NCI-H2081 treated with DMSO at 0.1 percent for 48 hours (cell line): ENCODE measurements around the gene LHPP.
A peak's percentile ranks its signal among the peaks of the same experiment; 100 is the strongest.

Experiments
- DNase-seq: peaks from one replicate; lab custom pipeline; 2025; lab: John Stamatoyannopoulos, UW

Gene LHPP

DNA sequence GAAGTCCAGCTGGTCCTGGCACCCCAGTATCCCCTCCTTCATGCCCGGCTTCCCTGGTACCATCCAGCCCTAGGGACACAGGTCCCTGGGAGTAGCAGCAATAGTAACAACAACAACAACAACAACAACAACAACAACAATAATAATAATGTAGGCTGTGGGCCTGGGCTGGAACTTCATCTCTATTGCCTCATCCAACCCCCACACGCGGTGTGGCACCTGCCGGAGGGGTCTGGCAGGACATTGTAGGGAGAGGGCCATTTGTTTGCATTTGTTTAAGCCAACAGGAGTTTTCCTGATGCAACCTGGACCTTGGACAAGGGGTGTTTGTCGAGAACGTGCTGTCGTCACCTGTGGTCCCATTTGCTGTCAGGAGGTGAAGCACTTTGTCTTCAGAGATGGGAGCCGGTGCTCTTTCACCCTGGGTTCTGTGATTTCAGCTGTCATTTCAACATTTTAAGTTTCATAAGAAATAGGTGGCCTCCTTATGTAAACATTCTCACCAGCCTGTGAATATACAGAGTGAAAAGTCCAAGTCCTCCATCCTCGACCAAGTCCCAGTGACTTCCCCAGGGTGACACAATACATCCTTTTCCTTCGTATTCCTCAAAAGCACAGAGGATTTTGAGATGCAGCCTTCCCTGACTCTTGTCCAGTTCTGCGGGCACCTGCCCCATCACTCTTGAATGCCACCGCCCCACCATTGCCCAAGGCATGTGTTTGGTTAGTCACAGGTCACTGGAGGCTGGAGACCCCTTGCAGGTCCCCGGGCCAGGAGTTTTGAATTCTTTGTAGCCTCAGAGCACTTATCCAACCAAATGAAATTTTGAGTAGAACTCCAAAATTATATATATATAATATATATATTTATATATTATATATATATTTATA lies 9.2 kb downstream of the LHPP start:
- no peak for DNase-seq

DNA sequence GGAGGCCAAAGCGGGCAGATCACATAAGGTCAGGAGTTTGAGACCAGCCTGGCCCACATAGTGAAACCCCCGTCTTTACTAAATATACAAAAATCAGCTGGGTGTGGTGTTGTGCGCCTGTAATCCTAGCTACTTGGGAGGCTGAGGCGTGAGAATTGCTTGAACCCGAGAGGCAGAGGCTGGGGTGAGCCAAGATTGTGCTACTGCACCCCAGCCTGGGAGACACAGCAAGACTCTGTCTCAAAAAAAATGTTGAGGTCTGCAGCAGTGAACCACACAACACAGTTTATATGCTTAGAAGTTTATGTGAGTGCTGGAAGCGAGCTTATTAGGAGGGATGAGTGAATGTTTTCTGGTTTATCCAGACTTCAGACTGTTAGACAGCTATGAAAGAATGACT lies 10.4 kb downstream of the LHPP start:
- no peak for DNase-seq

DNA sequence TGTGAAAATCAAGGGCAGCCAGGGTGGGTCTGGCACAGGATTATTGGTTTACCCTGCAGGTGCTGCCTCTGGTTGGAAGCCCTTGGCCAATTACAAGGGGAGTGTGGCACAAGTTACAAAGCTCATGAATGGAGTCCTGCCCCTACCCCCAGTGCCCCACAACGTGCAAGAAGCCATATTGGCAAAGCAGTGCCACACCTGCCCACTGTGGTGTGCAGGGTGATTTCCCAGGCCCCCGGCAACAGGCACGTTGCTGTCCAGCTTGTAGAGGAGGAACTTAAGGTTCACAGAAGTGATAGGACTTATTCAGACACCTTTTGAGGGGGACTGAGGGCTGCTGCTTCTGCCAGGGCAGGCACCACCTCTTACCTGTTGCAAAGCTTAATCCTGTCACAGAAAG lies 11.4 kb downstream of the LHPP start:
- no peak for DNase-seq

DNA sequence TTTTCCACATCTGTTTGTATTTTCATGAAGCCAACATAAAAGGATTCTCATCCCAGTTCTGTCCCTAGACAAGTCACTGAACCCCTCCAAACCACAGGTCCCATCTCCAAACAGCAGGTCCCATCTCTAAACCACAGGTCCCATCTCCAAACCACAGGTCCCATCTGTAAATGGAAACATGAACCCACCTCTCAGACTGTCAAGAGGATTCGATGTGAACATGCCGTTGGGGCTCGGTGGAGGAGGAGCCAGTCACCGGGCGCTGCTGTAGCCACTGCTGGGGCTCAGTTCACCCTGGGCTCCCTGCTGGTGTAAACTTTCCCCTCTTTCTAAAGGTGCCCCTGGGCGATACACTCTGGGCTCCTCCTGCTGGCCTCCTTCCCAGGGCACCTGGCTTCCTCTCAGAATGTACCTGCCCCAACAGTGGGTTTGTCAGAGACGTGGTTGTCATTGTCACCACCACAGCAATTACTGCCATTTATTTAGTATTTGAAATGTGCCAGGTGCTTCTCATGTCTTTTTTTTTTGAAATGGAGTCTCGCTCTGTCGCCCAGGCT lies 13.0 kb downstream of the LHPP start:
- peak; percentile 9 for DNase-seq

DNA sequence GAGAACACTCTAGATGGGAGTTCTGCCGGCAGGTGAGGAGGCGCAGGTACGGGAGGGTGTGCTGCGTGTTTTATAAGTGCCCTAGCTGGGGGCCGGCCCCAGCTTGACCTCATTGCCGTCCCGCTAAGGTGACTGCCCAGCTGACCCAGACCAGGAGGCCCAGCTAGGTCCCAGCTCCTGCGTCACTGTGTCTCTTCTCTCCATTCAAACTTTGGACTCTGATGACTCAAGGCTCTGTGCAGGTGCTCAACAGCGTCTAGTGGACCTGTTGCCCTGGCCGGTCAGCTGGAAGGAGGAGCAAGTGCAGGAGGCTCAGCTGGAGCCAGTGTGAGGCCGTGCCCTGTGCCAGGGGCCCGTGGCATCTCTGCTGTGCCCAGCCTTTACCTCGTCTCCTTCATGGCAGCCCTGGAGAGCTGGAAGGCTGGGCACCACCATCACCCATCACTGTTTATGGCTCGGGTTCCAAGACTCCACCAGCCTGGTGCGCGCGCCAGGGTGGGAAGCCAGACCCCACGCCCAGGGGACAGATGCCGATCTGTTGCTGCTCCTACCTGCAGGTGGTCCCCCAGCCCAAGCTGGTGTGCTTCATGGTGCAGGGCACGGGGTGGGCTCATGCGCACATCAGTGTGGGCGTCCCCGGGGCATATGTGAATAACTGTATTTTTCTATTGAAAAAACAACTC lies 14.6 kb downstream of the LHPP start:
- DNase-seq, result no peak

DNA sequence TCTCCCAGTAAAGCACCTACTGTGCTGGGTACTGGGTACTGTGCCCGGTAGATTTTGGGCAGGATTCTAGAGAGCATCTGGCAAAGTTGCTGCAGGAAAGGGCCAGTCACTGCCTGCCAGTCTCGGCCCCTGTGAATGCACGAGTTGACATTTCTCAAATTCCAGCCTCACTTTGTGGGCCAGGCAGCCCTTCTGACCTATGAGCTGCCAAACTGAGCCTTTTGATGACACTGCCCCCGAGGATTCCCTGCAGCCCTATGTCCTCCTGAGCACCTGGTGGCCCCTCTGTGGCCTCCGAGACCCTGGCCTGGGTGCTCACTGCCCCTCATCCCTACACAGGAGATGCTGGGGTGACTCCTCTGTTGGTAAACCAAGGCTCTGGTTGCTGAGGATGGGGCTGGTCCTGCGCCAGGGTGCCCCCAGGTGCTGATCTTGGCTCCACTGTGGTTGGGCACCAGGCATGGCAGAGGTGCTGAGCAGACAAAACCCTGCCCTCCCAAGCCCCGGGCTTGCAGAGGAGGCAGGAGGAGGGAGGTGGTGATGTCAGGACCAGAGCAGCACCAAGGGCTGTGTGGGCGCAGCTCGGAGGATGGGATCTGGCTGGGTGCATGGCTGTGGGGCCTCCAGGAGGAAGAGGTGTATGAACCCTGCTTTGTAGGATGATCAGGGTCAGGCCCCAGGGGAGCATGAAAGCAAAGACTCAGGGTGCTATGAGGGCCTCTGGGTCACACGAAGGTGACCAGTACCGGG lies 16.2 kb downstream of the LHPP start:
- DNase-seq, result no peak

DNA sequence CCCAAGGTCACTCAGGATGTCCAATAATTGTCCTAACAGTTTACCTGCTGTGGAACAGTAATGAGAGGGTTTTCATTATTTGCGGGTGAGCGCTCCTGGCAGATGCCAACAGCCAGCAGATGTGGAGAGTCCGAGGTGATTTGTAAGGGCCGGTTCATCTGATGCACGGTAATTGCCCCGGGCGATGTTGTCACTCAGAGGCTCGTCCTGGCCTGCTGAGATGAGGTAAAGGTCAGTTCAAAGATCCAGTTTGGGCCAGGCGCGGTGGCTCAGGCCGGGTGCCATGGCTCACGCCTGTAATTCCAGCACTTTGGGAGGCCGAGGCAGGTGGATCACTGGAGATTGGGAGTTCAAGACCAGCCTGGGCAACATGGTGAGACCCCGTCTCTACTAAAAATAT lies 16.9 kb downstream of the LHPP start:
- no peak for DNase-seq

DNA sequence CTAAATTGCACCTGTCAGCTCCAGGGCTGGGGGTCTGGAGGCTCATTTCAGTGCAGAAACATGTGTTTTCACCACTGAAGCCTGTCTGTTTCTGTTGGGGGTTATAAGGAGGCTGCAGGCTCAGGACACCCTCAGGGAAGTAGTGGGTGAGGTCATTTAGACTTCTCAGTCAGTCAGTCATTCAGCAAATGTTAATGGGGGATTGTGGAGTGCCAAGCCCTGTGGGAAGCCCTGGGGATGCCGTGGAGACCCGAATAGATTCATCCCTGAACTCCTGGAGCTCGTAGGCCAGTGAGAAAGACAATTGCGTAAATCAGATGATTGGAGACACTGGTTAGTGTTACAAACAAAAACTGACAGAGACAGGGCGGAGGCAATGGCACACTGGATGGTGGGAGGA lies 19.2 kb downstream of the LHPP start:
- no peak for DNase-seq

DNA sequence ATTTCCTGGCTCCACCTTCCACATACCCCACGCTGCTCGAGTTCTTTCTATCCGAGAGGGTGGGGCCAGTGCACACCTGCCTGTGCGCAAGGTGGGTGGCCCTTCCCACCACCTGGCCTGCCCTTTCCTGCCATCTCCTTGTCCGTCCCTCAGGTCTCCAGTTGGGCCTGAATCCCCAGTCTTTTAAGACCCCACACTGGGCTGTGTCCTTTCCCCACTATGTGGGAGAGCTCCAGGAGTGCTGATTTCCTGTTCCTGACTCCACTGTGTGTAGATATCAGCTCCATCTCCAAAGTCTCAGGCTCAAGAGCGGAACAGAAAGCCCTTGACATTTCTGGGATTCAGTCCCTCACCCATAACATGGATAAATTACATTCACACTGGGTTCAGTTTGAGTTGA lies 20.1 kb downstream of the LHPP start:
- no peak for DNase-seq

DNA sequence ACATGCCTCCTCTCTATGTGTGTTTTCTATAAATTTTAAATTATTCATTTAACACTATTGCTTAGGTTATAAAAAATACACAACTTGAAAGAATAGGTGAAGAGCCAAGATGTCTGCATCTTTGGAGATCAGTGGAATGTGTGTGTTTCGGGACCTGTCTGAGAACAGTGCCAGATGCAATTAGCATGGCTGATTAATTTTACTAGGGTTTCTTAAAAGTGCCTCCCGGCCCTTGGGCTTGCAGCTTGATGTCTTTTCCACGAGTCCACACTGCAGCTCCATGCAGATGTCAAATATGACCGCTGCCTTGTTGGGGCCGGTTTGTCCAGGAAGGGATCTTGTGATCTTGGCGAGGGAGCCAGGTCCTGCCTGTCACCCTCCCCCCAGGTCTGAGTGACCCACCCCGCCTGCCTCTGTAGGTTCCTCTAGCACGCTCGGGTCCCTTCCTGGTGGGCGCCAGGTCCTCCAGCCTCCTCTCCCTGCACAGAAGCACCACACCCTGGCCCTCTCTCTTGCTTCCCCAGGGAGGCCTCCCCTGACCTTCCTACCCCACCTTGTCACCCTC lies 20.7 kb downstream of the LHPP start:
- DNase-seq, result no peak

DNA sequence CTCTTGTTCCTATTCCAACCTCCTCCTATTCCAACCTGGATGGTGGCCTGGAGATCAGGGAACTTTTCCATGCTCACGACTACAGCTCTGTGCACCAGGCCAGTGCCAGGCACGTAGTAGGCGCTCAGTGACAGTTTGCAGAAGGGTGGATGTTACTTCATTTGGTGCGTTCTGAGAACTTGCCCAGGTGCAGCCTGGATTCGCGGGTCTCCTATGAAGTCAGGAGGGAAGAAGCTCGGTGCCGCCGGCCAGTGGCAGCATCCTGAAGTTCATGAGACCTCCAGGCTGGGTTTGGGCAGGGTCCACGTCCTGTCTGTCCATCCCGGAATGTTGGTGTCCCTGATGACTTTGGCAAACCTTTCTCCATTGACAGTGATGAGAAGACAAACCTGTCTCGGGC lies 21.3 kb downstream of the LHPP start:
- DNase-seq, result no peak

DNA sequence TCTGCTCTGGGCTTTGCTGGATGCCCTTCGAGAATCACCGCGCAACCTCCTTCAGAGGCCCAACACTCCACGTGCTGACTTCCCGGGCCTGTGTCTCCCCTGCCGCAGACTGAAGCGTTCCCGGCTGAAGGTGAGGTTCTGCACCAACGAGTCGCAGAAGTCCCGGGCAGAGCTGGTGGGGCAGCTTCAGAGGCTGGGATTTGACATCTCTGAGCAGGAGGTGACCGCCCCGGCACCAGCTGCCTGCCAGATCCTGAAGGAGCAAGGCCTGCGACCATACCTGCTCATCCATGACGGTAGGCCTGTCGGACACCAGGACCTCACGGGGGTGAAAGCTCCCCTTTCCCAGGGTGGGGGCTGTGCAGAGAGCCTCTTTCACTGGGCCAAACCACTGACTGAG lies 22.4 kb downstream of the LHPP start:
- no peak for DNase-seq

DNA sequence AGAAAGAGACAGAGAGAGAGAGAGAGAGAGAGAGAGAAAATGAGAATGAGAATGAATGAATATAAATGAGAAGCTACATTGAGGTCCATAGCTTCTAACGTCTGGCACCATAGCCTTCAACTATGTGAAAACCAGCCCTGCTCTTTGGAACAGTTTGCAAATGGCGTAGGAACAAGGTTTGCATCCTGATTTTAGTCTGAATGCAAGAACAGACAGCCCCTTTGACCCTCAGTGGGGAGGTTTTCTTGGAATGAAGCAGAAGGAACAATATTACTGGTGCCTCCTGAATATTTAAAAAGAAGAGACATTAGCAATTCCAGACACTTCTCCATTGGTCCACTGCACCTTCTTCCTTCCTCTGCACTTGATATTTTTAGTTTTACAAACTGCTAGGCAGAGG lies 23.0 kb downstream of the LHPP start:
- no peak for DNase-seq

DNA sequence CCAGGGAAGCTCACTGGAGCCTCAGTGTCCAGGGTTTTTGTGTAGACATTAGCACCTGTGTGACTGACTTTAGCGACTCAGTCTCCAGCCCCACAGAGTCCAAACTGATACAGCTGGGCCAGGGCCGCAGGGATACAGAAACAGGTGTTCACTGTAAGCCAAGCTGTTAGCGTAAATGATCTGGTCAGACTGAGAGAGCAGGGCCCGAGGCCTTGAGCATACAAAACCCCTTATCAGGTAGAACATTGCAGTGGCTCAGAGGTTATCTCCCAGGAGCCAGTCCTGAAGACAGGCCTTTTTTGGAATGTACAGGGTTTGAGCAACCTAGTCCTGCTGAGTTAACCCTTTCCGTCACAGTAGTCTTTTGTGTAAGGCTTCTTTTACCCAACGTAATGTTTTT lies 25.0 kb downstream of the LHPP start:
- no peak for DNase-seq

DNA sequence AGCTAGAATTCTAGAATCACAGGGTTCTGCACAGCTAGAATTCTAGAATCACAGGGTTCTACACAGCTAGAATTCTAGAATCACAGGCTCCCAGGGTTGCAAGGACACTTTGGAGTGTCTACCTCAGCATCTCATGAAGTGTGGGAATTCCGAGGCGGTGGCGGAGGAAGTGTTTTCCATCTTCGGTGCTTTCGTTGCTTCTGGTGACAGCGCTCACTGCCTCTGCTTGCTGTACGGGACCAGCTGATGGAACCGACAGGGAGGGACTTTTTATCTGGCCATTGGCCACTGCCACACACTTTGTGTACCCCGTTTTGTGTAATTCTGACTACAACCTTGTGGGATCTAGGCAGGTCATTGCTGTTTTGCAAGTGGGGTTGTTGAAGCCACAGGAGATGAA lies 29.5 kb downstream of the LHPP start:
- no peak for DNase-seq

DNA sequence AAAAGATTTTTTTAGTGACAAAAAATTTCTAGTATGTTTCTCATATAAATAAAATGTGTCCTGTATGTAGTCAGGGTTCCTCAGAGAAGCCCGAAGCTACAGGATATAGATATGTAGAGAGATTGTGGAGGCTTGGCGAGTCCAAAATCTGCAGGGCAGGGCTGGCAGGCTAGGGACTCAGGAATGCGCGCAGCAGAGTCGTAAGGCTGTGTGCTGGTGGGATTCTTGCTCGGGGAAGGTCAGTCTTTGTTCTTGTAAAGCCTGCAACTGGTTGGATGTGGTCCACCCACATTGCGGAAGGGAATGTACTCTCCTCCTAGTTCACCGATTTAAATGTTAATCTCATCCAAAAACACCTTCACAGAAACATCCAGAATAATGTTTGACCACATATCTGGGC lies 30.6 kb downstream of the LHPP start:
- DNase-seq, result no peak

DNA sequence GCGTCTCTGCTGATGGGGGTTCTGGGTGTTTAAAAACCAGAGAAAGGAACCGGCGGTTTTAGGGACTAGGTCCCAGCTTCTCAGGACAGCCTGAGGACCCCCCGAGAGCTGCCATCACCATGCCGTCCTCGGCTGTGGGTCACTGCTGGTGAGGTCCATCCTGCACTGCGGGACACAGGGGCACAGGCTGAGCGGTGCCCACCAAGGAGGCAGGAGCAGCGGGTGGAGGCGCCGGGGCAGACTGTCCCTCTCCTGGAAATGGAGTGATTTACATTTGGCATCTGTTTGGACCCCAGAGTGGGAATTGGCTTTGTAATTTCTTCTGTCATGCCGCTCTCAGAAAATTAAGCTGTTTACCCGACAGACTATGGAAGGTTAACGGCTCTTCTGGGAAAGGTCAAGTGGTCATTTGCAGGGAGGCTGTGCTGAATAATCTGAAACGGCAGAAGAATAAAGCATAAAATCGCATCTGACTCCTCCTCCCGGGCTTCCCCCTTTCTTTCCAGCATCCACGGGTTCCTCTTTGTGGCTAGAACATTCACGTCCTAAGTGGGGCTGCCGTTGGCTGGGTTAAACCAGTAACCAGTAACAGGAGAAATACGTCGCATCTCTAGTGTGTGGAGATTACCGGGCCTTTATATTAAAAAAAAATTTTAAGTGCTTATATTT lies 31.7 kb downstream of the LHPP start:
- DNase-seq, result no peak

DNA sequence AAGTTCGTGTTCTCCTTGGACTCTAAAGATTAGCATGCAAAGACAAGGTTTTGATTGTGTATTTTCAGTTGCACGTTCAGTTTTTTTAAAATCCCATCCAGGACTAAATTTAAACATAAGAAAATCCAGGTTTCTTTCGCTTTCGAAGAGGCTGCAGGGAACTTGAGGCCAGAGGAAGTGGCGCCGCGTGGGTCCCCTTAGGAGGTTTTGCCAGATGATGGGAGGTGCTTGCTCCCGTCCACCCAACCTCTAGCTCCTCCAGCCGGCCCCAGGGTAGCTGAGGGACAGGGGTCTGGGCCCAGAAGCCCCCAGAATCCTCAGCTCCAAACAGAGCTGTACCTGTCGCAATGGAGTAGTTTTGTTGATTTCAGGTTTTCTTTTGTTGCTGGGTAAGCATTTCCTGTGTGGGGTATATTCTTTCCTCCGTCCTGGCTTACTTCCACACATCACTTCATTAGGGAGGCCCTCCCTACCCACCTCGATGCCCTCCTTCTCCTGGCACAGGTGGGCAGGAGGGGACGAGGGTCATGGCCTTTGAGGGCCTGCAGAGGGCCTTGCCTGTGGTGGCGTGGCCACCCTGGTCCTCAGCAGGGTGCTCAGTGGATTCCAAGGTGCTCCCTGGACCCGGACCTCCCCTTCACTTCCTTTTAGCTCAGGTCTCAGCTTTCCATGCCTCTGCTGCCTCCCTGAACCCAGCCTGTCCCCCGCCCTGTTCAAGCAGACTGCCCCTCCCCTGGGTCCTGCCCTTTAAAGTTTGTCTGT lies 32.6 kb downstream of the LHPP start:
- DNase-seq, result no peak

DNA sequence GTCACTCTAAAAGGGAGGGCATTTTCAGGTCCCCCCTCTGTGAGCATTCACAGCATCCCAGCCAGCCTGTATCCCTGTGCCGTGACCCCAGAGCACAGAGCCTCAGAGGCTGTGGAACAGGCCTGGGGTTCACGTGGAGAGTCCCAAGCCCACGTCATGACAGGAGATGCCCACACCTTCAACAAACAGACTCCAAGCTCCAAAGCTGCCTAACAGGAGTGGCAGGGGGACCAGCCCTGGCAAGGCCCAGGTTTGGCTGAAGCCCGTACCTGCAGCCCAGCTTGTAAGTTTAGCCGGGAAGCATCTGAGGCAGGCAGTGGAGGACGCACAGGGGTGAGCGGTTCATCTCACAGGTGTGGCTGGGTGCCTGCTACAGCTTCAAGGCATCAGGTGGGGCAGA lies 33.5 kb downstream of the LHPP start:
- DNase-seq, result no peak

DNA sequence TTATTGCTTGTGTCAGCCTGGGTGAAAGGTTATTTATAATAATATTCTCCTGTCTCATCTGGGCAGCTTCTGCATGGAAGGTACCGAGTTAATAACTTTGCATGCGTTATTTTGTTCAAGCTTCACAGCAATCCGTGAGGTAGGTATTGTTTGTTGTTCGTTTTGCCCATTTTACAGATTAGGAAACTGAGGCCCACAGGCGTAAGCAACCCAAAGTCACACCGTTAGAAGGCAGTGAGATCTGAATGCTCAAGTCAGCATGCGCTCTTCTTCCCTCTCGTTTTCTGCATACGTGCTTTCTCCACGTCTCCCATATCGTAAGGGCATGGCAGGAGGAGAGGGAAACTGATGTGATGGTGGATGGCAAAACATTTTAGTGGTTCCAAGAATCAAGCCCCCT lies 34.1 kb downstream of the LHPP start:
- DNase-seq, result no peak

DNA sequence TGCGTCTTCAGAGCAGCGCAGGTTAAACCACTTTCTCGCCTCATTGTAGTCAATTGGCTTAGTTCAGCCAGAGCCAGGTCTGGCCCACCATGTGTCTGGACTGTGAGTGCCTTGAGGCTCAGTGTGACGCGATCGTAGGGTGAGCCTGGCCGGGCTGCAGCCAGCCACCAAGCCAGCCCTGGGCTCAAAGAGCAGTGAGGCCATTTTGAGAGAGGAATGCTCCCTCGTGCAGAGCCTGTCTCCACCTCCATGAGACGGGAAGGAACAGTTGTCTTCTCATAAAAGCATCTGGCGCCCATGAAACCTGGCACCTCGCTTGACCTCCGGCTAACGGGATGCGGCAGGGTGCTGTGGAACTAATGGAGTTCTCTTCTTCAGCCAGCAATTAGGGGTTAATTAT lies 34.5 kb downstream of the LHPP start:
- no peak for DNase-seq
